Endothelial cell of umbilical vein (primary cell): Measurements from ENCODE around the gene F2RL1. TPM values are rescaled to one million over a fixed set of nuclear protein-coding genes. Genes with fewer than 3 reads are reported as not detected.

Source experiments
- BruUV-seq: library from RNA; stranded (reverse); fragments of 400-500 nt; replicated peaks from 2 replicates; lab custom pipeline; 2021; lab: Mats Ljungman, UMichigan
- CTCF ChIA-PET: fragments of 300-600, 350-600 bp; sonication (Branson Sonifier 250); formaldehyde crosslinking; loops from one replicate; lab custom pipeline; 2021; ENCODE audit warnings: antibody characterized with exemption, inconsistent platforms; lab: Charles Lee
- POLR2A ChIA-PET: fragments of 300-600, 350-600 bp; sonication (Branson Sonifier 250); formaldehyde crosslinking; loops from one replicate; lab custom pipeline; 2021; ENCODE audit warnings: antibody characterized with exemption, inconsistent platforms; lab: Charles Lee
- DNase-seq: peaks from one replicate; pipeline ENCODE4 v3.0.0-alpha.2; 2011; ENCODE audit warnings: low read depth, low spot score
- FAIRE-seq: peaks from 2 replicates; lab custom pipeline; 2011; peaks lifted over from hg19 to GRCh38; lab: Jason Lieb, UNC
- H2AFZ ChIP-seq: 2 replicates; pipeline ENCODE4 v1.6.0; 2012; ENCODE audit warnings: low read depth, low read length, control low read depth, inconsistent platforms
- H3K27ac ChIP-seq: 2 replicates; pipeline ENCODE4 v1.5.1; 2011; ENCODE audit warnings: low read depth, mild to moderate bottlenecking, control low read depth, low read length, moderate library complexity; ENCODE audit not compliant: insufficient read depth
- H3K27me3 ChIP-seq, 2 experiments: 2 replicates each; pipeline versions ENCODE4 v1.6.0 to v1.6.1; 2011; ENCODE audit warnings: low read length in 2 of 2, mixed read lengths in 1 of 2; ENCODE audit not compliant: control insufficient read depth in 2 of 2, insufficient read depth in 2 of 2
- H3K36me3 ChIP-seq, 2 experiments: 2 replicates in 1 of 2; 3 replicates in 1 of 2; pipeline ENCODE4 v1.5.1; 2011; ENCODE audit warnings: low read length in 2 of 2, mild to moderate bottlenecking in 1 of 2, moderate library complexity in 1 of 2; ENCODE audit not compliant: control insufficient read depth in 2 of 2, insufficient read depth in 2 of 2; ENCODE audit errors: extremely low read depth in 1 of 2
- H3K4me1 ChIP-seq: 3 replicates; pipeline ENCODE4 v1.5.1; 2011; ENCODE audit warnings: mild to moderate bottlenecking, low read length; ENCODE audit not compliant: control insufficient read depth, insufficient read depth; ENCODE audit errors: extremely low read depth
- H3K4me2 ChIP-seq: 2 replicates; pipeline ENCODE4 v1.6.1; 2011; ENCODE audit warnings: low read length, control low read depth, mixed read lengths; ENCODE audit not compliant: insufficient read depth
- H3K4me3 ChIP-seq, 3 experiments: fragments of 200-600 bp in 1 of 3; sonication (generic), shearing (Covaris generic) in 1 of 3; replicated peaks in 1 of 3; 2 replicates each; pipeline ENCODE4 v1.5.1; 2011 to 2016; ENCODE audit warnings: control low read depth in 3 of 3, low read length in 3 of 3, mild to moderate bottlenecking in 2 of 3, inconsistent platforms in 1 of 3, low read depth in 1 of 3, moderate library complexity in 1 of 3; ENCODE audit not compliant: insufficient read depth in 1 of 3
- H3K79me2 ChIP-seq: 2 replicates; pipeline ENCODE4 v1.6.0; 2012; ENCODE audit warnings: low read length, inconsistent platforms; ENCODE audit not compliant: control insufficient read depth, insufficient read depth
- H3K9ac ChIP-seq: replicated peaks from 2 replicates; pipeline ENCODE3; 2011; ENCODE audit warnings: low read length, control low read depth; ENCODE audit not compliant: insufficient read depth; ENCODE audit errors: extremely low read depth
- H3K9me1 ChIP-seq: replicated peaks from 3 replicates; pipeline ENCODE4 v1.6.0; 2011; ENCODE audit warnings: mild to moderate bottlenecking, low read length; ENCODE audit not compliant: control insufficient read depth, insufficient read depth; ENCODE audit errors: extremely low read depth
- H3K9me3 ChIP-seq: replicated peaks from 2 replicates; pipeline ENCODE4 v1.5.1; 2012; ENCODE audit warnings: low read length, inconsistent platforms; ENCODE audit not compliant: control insufficient read depth, insufficient read depth
- H4K20me1 ChIP-seq: replicated peaks from 2 replicates; pipeline ENCODE3; 2011; ENCODE audit warnings: mild to moderate bottlenecking, low read length; ENCODE audit not compliant: control insufficient read depth, insufficient read depth; ENCODE audit errors: extremely low read depth
- EZH2 ChIP-seq: IDR thresholded peaks from 2 replicates; pipeline ENCODE4 v1.6.1; 2012; ENCODE audit warnings: borderline replicate concordance, low read depth, mild to moderate bottlenecking, moderate library complexity, low read length, inconsistent platforms; ENCODE audit not compliant: severe bottlenecking
- FOS ChIP-seq: IDR thresholded peaks from 2 replicates; pipeline ENCODE4 v1.6.1; 2011; ENCODE audit warnings: mild to moderate bottlenecking, low read length, moderate library complexity, borderline replicate concordance; ENCODE audit not compliant: insufficient read depth
- GATA2 ChIP-seq: IDR thresholded peaks from 2 replicates; pipeline ENCODE4 v1.7.0; 2011; ENCODE audit warnings: low read depth, mild to moderate bottlenecking, moderate library complexity, mixed read lengths, low read length; ENCODE audit not compliant: insufficient read length, insufficient read depth
- JUN ChIP-seq: IDR thresholded peaks from 2 replicates; pipeline ENCODE4 v1.6.1; 2011; ENCODE audit warnings: borderline replicate concordance, low read depth; ENCODE audit not compliant: insufficient read length, insufficient read depth
- MYC ChIP-seq: IDR thresholded peaks from one replicate; pipeline ENCODE4 v1.6.1; 2011; ENCODE audit warnings: mild to moderate bottlenecking, low read depth, low read length
- POLR2A ChIP-seq: IDR thresholded peaks from 2 replicates; pipeline ENCODE4 v1.6.1; 2012; ENCODE audit warnings: low read depth, mild to moderate bottlenecking, control low read depth, low read length
- POLR2AphosphoS5 ChIP-seq: IDR thresholded peaks from 2 replicates; pipeline ENCODE4 v1.6.1; 2012; ENCODE audit warnings: low read depth, mild to moderate bottlenecking, control low read depth, low read length, moderate library complexity; ENCODE audit not compliant: insufficient read depth
- dilution Hi-C: fragments of 300-500 bp; cut with MboI; formaldehyde crosslinking; loops from one replicate; pipeline ENCODE4 v1.15.0; 2019; ENCODE audit warnings: low sequenced_read_pairs; ENCODE audit not compliant: extremely low pct_ligation_motif_present
- intact Hi-C: fragments of 100-400 bp; cut with micrococcal nuclease; formaldehyde crosslinking; loops from one replicate; pipeline ENCODE4 v1.10.0; 2022
- polyA plus RNA-seq, 4 experiments: library from polyadenylated mRNA; depleted of rRNA in 3 of 4; stranded (reverse) in 3 of 4; unstranded in 1 of 4; fragments of >200 nt; gene quantifications; 2 replicates each; pipeline versions ENCODE4 v1.2.1 to v1.2.3, GENCODE V29; 2011 to 2012; ENCODE audit warnings: missing spikeins in 1 of 4
- total RNA-seq: library from RNA; stranded (reverse); gene quantifications from 2 replicates; pipeline ENCODE4 v1.2.3, GENCODE V29; 2021
- TF ChIP-seq, protein P1 (sequence below): IDR thresholded peaks from 2 replicates; pipeline ENCODE4 v1.6.1; 2011; ENCODE audit not compliant: insufficient read depth, insufficient read length
- TF ChIP-seq, protein P2 (sequence below), 2 donors: IDR thresholded peaks; 1 replicate in 1 of 2; 2 replicates in 1 of 2; pipeline ENCODE4 v1.5.1; 2011; ENCODE audit warnings: low read length in 2 of 2, mild to moderate bottlenecking in 2 of 2, moderate library complexity in 2 of 2, control low read depth in 1 of 2, inconsistent platforms in 1 of 2, low read depth in 1 of 2; ENCODE audit not compliant: insufficient read depth in 1 of 2; ENCODE audit errors: extremely low read depth in 1 of 2

F2RL1 gene
- total and polyA plus RNA-seq, 2 donors (not counting 3 experiments of a cell fraction or from before 2014, with no cell fraction given) = 21.8 to 21.9 TPM

DNA sequence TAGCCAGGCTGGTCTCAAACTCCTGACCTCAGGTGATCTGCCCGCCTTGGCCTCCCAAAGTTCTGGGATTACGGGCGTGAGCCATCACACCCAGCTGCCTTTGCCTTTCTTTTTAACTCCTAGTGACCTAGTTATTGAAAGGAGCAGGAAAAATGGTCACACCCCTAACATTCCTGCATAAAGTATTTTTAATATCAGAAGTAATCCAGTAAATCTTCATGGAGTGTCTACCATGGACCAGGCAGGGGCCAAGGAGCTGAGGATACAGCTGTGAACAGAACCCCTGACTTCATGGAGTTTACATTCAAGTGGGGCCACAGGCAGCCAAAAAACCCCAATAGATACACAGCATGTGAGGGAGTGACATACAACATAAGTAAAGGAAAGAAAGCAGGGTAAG is 18.3 kb upstream of the F2RL1 start:
- no peaks in the 10 kb centered on the region for H3K36me3 ChIP-seq
- H3K9ac ChIP-seq = no peak overlapping the region
- CTCF ChIA-PET = interaction anchor here (1.0 kb wide), 2 partner anchors 10 to 17 kb away, joined by 3 read pairs; no protein-coding TSS in a partner anchor
- no TSS peak for BruUV-seq
- no peak for DNase-seq
- H3K4me2 ChIP-seq = no peak overlapping the region
- H2AFZ ChIP-seq = no peak overlapping the region
- no peak for FAIRE-seq
- no peaks in the 10 kb centered on the region for H3K9me3 ChIP-seq
- intact Hi-C loops = no loop called here
- H3K27ac ChIP-seq = no peak overlapping the region
- no peaks in the 10 kb centered on the region for H3K79me2 ChIP-seq
- H3K9me1 ChIP-seq = no peaks in the 10 kb centered on the region
- POLR2A ChIA-PET = no interaction called here
- dilution Hi-C loops = loop anchor here (25.0 kb wide), 1 partner anchor 113 kb away; no protein-coding TSS in a partner anchor
- no peaks in the 10 kb centered on the region for H4K20me1 ChIP-seq
- TF ChIP-seq JUN (no peak), GATA2 (no peak), FOS (no peak), MYC (no peak), POLR2AphosphoS5 (no peak), EZH2 (no peak), POLR2A (no peak)
- TF ChIP-seq, protein P1, sequence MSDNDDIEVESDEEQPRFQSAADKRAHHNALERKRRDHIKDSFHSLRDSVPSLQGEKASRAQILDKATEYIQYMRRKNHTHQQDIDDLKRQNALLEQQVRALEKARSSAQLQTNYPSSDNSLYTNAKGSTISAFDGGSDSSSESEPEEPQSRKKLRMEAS = no peak
- TF ChIP-seq, protein P2, sequence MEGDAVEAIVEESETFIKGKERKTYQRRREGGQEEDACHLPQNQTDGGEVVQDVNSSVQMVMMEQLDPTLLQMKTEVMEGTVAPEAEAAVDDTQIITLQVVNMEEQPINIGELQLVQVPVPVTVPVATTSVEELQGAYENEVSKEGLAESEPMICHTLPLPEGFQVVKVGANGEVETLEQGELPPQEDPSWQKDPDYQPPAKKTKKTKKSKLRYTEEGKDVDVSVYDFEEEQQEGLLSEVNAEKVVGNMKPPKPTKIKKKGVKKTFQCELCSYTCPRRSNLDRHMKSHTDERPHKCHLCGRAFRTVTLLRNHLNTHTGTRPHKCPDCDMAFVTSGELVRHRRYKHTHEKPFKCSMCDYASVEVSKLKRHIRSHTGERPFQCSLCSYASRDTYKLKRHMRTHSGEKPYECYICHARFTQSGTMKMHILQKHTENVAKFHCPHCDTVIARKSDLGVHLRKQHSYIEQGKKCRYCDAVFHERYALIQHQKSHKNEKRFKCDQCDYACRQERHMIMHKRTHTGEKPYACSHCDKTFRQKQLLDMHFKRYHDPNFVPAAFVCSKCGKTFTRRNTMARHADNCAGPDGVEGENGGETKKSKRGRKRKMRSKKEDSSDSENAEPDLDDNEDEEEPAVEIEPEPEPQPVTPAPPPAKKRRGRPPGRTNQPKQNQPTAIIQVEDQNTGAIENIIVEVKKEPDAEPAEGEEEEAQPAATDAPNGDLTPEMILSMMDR (IDR thresholded peaks at IDR 0.05; ENCODE audit: extremely low read depth in 1 of 2, insufficient read depth in 1 of 2, low read depth in 1 of 2, low read length in 2 of 2) = no peak
- H3K27me3 ChIP-seq = no peaks in the 10 kb centered on the region
- H3K4me1 ChIP-seq = peaks cover 15% of the 10 kb centered on the region
- no peak overlapping the region for H3K4me3 ChIP-seq
